ENCODE data around the gene MPL.
"Not testable (repeated sequence)": the region's sequence is repeated elsewhere in the genome, so short reads cannot be mapped to it uniquely, and the experiment has no call there.

Gene MPL

DNA sequence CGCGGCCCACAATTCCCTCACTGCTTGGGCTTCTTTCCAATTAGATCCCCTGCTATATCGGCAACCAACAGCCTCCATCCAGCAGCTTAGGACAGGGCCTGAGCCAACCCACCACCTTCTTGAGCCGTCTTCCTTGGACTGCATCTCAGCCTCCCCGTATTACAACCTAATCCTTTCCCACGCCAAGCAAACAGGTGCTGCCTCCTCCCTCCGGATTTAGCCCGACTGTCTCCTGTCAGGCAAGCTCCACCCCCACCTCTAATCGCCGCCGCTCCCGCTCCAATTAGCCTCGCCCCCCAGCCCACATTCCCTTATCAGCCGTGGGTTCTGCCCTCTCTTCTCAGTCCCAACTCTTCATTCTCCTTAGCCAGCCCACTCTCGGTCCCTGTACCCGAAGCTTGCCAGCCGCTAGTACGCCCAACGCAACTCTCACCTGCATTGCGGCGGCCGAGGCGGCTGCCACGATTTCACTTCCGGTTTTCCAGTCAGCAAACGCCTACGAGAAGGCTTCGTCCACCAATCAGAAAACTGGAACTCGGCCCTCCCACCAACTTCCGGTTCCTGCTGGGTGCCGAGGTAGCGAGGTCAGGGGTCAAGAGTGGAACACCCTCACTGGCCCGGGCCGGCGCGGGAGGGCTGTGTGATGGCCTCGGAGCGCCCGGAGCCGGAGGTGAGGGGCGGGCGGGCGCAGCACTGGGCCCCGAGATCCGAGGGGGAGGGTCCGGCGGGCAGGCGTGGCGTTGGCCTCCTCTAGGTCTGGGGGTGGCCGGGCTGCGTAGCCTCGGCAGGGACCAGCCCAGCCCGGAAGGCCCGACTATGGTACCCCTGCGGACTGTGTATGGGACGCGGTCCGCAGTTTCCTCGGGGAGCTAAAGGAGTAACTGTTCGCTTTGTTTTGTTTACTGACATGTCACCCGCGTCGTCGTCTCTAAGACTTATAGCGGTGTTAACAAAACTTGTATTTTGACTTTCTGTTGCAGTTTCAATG, 52.0 kb downstream of the MPL start, which contains the start of the genes MED8 and SZT2:
MED8 (minus strand) TSS at position 475 of the 988 bp plus-strand sequence; CDS start at position 439, 36 bp downstream.
SZT2 (plus strand) TSS at position 574 of the 988 bp plus-strand sequence; CDS start at position 644, 70 bp downstream.
- peak within 1 kb of the TSS; percentile 91 for H3K4me3 ChIP-seq (ENCODE audit: low read depth, low read length)
- DNase-seq (ENCODE audit: low read depth, low spot score), result peak; percentile 91
- TF ChIP-seq, protein P1, sequence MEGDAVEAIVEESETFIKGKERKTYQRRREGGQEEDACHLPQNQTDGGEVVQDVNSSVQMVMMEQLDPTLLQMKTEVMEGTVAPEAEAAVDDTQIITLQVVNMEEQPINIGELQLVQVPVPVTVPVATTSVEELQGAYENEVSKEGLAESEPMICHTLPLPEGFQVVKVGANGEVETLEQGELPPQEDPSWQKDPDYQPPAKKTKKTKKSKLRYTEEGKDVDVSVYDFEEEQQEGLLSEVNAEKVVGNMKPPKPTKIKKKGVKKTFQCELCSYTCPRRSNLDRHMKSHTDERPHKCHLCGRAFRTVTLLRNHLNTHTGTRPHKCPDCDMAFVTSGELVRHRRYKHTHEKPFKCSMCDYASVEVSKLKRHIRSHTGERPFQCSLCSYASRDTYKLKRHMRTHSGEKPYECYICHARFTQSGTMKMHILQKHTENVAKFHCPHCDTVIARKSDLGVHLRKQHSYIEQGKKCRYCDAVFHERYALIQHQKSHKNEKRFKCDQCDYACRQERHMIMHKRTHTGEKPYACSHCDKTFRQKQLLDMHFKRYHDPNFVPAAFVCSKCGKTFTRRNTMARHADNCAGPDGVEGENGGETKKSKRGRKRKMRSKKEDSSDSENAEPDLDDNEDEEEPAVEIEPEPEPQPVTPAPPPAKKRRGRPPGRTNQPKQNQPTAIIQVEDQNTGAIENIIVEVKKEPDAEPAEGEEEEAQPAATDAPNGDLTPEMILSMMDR (IDR thresholded peaks at IDR 0.05; ENCODE audit: low read depth, low read length), result no peak
- in situ Hi-C loops (cut with HindIII; ENCODE audit: low sequenced_read_pairs), result no loop called here

DNA sequence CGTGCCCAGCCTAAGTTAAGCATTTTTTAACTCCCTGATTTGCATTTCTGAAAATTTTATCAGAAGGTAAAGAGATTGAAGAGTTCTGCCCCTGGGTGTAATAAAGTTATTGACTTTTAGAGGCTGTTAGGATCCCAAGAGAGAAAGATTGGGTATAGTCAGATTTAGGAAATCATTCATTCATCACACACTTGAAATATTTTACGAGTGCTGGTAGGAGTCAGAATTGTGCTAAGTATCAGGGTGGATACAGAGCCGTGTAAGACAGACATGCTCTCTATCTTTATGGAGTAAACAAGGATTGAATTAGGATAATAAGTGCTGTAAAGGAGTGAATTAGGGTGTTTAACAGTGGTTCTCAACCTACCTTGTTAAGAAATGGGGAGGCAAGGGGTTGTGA, 55.1 kb downstream of the MPL start:
- in situ Hi-C loops (cut with HindIII; ENCODE audit: low sequenced_read_pairs), result no loop called here
- TF ChIP-seq, protein P1 (IDR thresholded peaks at IDR 0.05; ENCODE audit: low read depth, low read length), result no peak
- no peak overlapping the region for H3K4me3 ChIP-seq (ENCODE audit: low read depth, low read length)
- DNase-seq (ENCODE audit: low read depth, low spot score), result no peak

DNA sequence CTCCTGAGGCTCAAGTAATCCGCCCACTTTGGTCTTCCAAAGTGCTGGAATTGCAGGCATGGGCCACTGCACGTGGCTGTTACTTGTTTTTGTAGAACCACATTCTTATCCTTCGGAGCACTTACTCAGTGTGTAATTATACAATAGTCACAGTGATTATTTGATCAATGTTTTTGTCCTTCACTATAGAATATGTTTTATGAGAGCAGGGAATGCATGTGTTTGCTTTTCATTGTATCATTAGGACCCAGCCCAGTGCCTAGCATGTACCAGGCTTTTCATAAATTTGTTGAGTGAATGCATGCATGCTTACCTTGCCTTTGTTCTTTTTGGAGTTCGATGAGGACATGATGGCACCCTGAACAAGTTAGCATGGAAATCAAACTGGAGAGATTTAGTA, 57.9 kb downstream of the MPL start:
- TF ChIP-seq, protein P1 (IDR thresholded peaks at IDR 0.05; ENCODE audit: low read depth, low read length), result no peak
- DNase-seq (ENCODE audit: low read depth, low spot score), result no peak
- no peak overlapping the region for H3K4me3 ChIP-seq (ENCODE audit: low read depth, low read length)
- in situ Hi-C loops (cut with HindIII; ENCODE audit: low sequenced_read_pairs), result no loop called here

DNA sequence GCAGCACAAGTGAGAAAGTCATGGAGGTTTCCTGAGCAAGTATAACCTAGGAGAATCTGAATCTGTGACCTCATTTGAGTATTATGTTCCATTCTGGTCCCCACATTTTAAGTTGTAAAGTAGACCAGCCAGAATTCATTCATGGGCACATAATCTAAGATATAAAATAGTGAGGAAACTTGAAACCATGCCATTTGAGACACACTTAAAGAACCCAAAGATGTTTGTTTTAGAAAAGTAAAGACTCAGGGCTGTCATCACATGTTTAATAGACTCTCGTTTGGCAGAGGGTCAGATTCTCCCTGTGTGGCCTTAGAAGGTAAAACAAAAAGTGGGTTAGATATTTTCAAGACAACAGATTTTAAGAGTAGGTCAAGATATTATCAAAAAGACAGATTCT, 58.4 kb downstream of the MPL start:
- no peak for DNase-seq (ENCODE audit: low read depth, low spot score)
- in situ Hi-C loops (cut with HindIII; ENCODE audit: low sequenced_read_pairs), result no loop called here
- no peak overlapping the region for H3K4me3 ChIP-seq (ENCODE audit: low read depth, low read length)
- TF ChIP-seq, protein P1 (IDR thresholded peaks at IDR 0.05; ENCODE audit: low read depth, low read length), result no peak

DNA sequence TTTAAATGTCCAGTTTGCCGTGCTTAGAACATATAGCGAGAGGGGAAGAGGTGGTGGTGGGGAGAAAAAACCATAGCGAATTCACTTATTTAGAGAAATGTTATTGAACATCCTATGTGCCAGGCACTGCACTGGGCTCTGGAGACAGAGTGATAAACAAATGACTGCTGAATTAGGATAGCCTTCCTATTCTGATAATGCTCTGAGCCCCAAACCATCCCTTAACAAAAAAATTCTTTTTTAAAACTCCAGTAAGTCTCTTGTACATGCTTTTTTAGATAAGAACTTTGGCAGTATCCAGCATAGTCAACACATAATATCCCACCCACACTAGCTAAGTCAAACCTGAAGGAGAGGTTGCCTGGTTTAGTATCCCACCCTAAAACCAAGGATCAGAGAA, 60.6 kb downstream of the MPL start:
- no peak overlapping the region for H3K4me3 ChIP-seq (ENCODE audit: low read depth, low read length)

DNA sequence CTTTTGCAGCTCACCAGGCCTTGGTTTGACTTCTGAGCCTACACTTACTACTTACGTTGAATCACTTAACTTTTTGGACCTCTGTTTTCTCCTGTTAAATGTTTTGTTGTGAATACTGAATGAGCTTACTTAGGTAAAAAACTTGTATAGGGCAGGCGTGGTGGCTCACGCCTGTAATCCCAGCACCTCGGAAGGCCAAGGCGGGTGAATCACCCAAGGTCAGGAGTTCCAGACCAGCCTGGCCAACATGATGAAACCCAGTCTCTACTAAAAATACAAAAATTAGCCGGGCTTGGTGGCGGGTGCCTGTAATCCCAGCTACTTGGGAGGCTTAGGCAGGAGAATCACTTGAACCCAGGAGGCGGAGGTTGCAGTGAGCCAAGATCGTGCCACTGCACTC, 62.8 kb downstream of the MPL start:
- in situ Hi-C loops (cut with HindIII; ENCODE audit: low sequenced_read_pairs); DNase-seq (ENCODE audit: low read depth, low spot score); H3K4me3 ChIP-seq (ENCODE audit: low read depth, low read length): not testable (repeated sequence)

More for the DNA sequence above, 60.6 kb downstream of the MPL start:
- TF ChIP-seq, protein P1 (IDR thresholded peaks at IDR 0.05; ENCODE audit: low read depth, low read length), result no peak
- no peak for DNase-seq (ENCODE audit: low read depth, low spot score)
- in situ Hi-C loops (cut with HindIII; ENCODE audit: low sequenced_read_pairs), result no loop called here
